Gastroesophageal sphincter (tissue), 3 donors: ENCODE measurements around the gene ASB6.

Experiments
- EP300 ChIP-seq: sonication (generic); formaldehyde crosslinking; IDR thresholded peaks from one replicate; pipeline ENCODE4 v1.6.1; 2017; ENCODE audit warnings: antibody characterized with exemption, mild to moderate bottlenecking
- POLR2AphosphoS5 ChIP-seq: sonication (generic); formaldehyde crosslinking; IDR thresholded peaks from one replicate; pipeline ENCODE4 v1.6.1; 2017; ENCODE audit warnings: antibody characterized with exemption
- TF ChIP-seq, protein P1 (sequence below), 4 experiments: fragments of 200-600 bp in 2 of 4; fragments of 450-650 bp in 2 of 4; sonication (generic) in 1 of 4; IDR thresholded peaks; one replicate each; pipeline ENCODE4 v1.5.1; 2017 to 2019; ENCODE audit warnings: antibody characterized with exemption in 4 of 4, mild to moderate bottlenecking in 2 of 4, moderate library complexity in 2 of 4

DNA sequence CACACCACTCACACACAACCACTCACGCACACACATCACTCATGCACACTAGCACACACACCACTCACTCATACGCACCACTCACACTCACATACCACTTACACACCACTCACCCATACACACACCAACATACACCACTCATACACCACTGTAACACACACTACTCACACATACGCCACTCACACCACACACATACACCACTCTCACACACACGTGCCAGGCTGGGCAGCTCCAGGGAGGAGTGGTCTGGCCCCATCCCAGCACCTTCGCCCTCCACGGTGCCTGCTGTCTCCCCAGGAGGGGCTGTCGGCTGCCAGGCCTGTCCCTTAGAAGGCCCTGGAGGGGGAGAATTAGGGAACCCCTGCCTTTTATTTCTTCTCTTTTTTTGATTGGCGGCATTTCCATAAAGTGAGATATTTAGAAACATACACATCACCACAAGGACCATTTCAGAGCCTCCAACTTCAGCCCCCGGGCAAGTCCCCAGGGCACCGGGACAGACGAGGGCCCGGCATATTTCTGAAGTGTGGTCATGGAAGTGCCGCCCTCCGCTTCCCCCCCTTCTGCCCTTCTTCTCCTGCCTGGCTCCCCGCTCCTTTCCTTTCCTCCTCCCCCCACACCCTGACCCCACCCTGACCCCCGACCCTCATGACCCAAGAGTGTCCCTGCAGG lies 6.3 kb upstream of the ASB6 start:
- TF ChIP-seq EP300 (no peak), POLR2AphosphoS5 (no peak)
- TF ChIP-seq, protein P1, sequence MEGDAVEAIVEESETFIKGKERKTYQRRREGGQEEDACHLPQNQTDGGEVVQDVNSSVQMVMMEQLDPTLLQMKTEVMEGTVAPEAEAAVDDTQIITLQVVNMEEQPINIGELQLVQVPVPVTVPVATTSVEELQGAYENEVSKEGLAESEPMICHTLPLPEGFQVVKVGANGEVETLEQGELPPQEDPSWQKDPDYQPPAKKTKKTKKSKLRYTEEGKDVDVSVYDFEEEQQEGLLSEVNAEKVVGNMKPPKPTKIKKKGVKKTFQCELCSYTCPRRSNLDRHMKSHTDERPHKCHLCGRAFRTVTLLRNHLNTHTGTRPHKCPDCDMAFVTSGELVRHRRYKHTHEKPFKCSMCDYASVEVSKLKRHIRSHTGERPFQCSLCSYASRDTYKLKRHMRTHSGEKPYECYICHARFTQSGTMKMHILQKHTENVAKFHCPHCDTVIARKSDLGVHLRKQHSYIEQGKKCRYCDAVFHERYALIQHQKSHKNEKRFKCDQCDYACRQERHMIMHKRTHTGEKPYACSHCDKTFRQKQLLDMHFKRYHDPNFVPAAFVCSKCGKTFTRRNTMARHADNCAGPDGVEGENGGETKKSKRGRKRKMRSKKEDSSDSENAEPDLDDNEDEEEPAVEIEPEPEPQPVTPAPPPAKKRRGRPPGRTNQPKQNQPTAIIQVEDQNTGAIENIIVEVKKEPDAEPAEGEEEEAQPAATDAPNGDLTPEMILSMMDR (IDR thresholded peaks at IDR 0.05), result no peak
